GM18520 (cell line): Measurements from ENCODE around the gene OLFM4.

Experiments
- ATAC-seq: cut with Tn5 transposase; IDR thresholded peaks from one replicate; pipeline ENCODE4 v1.9.1; 2021; ENCODE audit not compliant: unreplicated experiment

The OLFM4 gene

DNA sequence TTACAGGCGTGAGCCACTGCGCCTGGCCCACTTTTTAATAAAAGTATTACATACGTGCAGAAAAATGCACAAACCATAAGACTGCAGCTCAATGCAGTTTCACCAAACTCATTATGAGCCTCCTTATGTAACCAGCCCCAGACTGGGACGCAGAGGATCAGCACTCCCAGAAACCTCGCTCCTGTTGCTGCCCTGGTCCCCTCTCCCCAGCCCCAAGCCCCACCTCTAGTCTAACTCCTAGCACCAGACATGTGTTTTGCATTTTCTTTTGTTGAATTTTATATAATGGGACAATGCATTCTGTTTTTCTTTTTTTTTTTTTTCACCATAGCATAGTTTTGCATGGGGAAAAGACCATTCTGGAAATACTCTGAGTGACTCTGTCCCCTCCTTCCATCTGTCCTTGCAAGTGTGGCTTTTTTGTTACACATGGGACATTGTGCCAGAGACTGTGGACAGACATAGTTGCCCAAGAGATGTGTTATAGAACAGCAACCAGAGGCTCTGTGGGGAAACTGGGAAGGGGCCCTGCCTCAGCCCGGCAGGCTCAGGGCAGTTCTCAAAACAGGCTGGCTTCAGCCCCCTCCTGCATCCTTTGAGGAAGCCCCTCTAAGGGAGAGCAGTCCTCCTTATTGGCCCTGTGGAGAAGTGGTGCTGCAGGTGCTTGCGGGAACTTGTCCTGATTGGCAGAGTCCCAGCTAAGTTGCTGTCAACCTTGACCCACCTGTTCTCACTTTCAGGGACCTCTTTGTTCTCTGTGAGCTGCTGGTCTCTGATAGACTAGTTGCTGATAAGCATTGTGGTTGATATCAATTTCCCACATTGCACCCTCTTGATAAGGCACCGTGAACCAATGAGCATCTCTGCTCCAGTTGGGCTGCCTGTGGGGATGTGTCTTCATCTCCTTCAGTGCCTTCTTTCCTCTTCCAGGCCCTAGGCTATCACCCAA, 13.8 kb upstream of the OLFM4 start:
- no peak for ATAC-seq

DNA sequence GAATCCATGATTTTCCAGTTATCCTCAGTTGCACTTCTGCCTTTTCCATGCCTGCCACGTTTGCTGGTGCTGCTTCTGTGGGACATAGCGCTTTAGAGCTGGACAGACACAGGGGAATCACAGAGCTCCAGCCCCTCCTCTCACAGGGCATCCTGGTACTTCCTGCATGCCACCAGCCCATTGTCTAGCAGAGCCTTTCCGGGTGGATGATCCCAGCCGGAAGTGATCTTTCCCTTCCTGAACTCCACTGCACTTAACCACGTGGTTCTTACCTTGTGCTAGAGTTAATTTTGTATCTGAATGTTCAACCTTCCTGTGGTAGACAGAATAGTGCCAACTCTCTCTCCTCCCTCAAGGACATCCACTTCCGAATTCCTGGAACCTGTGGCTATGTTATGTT, 12.6 kb upstream of the OLFM4 start:
- no peak for ATAC-seq

DNA sequence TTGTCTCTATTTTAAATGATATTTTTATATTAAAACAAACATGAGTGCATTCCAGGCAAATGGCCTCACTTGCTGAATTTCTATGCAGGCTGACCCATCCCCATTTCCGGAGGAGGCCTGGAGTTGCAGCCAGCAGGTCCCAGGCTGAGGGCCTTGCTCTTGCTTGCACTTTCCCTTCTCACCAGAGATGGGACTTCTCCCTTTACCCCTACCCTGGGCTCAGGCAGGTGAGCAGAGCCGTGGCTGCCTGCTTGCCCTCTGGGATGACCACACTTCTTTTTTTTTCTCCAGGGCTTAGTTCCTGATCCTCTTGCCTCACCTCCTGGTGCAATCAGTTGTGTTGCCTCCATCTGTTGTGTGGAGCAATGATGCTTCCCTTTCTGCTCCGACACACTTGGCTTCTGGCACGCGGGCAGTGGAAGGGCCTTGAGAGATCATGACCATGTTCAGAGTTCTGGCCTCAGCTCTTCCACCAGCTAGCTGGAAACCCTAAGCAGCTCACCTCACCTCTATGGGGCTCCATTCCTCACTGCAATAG, 11.1 kb upstream of the OLFM4 start:
- no peak for ATAC-seq

DNA sequence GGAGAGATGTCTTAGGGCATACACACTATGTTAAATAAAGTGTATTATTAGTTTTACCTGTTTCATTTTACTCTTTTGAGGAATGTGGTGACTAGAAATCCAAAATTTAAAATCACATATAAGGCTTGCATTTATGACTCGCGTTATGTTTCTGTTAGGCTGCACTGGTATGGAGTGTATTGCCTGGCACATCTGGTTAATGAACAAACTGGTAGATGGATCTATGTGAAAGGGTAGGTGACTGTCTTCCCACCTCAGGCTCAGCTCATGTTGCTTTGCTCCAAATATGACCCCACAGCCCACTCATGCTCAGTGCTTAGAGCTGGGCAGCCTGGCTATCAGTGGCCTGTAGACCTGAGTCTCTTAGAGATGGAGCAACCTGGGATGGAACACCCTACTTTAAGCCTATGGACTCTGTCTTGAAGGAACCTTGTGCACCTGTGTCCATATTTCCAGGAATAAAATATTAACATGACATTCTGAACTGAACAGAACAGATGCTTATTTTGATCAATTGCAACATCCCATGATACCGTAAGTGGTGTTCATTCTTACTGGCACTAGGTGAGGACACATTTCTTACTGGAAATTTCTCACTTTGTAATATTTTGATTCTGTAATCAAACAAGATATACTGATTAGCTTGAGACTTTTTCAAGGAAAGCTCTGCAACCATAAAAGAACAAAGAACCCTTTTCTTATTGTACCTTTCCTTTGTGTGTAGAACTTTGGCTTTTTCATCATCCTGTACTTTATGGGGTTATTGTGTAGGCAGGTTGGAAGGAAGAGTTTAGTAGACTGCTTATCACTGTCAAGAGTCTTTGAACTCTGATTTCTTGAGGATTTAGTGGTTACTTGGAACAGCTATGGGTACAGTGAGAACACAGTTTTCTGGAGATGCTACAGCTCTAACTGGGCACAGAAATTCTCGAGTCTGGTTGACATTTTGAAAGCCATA, 9.6 kb upstream of the OLFM4 start:
- no peak for ATAC-seq

DNA sequence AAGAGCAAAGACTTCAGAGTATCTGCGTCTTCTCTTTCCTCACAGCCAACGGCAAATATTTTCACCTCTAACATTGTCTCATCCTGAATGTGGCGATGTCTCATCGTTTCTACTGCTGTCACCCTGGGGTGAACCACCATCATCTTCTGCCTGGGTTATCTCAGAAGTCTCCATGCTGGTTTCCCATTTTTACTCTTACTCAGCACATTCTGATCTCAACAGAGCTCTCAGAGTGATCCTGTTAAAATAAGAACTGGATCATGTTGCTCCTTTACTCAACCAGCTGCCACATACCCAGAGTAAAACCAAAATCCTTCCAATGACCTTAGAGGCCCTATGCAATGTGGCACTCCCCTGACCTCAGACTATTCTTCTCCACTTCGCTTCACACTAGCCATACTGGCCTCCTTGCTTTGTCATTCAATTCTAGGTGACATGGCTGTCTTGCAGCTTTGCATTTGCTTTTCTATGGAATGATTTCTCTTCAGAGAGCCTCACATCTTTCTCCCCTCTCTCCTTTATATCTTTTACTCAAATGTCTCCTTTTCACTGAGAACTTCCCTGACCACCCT, 7.8 kb upstream of the OLFM4 start:
- ATAC-seq = no peak

DNA sequence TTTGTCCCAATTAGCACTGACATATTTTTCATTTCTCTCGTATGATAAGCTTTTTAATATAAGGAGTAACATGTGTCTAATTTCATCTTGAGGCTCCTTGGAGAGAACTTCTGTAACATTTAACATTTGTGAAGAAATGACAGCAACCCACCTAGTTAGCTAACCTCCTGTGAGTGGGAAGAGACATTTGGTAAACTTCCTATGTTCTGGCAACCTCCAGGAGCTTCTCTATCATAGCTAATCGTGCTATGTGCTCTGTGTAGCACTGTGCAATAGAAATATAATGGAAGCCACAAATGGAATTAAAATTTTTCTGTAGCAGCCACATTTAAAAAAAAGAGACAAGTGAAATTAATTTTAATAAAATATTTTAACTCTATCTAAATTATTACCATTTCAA, 5.4 kb upstream of the OLFM4 start:
- ATAC-seq = no peak

DNA sequence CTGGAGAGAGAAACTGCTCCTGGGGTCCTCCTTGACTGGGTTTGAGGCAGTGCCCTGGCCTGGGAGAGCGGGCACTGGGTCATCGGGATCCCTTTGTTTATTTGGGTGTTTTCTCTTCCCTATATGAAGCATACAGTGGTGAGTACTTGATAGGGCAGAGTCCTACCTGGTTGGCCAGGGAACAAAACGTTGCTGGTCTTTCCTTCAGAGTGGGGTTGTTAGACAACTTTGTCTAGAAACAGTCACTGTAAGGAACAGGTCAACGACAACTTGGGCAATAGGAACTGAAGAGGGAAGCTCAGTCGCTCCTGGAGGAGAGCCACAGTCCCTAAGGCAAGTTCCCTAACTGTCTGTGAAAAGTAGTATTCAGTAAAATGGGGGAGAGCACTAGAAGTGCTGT, 550 bp upstream of the OLFM4 start:
- no peak for ATAC-seq

DNA sequence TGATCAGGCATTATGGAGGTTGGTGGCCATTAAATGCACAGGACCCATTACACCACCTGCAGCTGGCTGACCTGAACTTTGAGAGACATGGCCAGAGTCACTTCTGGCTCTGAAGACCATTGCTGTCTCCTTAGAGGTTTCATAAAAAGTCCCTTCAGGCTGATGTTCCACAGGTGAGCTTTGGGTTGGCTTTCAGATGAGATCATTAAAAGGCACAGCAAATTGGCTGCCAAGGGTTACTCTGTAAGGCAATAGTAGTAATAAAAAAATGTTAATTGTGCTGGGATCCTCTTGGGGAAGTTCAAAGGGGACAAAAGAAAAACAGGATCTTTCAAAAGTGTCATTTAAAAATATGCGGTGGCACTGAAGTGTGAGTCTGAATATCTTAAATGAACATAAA, 4.2 kb downstream of the OLFM4 start:
- ATAC-seq = no peak

DNA sequence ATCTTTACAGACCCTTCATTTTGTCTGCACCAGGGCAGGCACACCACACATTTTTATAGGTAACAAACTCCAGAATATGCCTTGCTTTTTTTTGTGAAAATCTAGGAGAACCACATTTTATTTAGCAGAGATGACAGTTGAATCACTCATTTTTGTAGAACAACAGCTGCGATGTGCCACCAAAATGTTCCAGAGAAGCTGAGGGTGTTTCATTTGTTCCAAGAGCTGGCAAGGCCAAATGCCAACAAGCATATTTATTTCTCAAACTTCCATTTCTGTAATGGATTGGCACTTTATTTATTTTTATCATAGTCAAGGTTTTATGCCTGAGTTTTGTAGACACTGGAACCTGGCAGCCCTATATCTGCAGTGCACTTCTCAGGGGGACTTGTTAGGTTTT, 10.4 kb downstream of the OLFM4 start:
- no peak for ATAC-seq

DNA sequence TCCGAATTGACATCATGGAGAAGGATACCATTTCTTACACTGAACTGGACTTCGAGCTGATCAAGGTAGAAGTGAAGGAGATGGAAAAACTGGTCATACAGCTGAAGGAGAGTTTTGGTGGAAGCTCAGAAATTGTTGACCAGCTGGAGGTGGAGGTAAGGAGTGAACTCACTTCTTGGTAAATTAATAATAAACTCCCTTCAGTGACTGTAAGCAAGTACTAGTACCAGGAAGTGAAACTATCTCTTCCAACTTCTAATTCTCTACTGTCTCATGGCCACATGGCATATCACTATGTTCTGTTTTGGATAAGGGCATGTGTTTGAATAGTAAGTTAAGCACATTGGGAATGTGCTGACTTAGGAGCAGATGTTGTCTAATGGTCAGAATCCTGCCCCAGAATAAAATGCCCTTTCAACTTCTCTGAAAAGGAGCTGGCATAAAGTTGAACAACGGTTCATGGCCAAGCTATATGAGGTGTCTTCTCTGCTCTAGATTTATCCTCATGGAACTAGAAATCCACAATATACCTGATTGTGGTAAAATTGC, 13.4 kb downstream of the OLFM4 start:
- ATAC-seq = no peak

DNA sequence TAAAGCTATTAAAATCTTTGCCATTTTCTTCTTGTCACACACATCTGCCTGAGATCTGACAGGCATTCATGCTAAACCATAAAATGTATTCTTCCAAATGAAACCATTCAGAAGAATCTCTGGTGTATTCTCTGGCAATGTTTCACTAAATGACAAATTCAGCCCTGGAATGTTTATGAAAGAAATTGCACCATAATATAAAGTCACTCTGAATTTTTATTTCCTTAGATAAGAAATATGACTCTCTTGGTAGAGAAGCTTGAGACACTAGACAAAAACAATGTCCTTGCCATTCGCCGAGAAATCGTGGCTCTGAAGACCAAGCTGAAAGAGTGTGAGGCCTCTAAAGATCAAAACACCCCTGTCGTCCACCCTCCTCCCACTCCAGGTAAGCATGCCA, 14.3 kb downstream of the OLFM4 start:
- ATAC-seq = no peak

DNA sequence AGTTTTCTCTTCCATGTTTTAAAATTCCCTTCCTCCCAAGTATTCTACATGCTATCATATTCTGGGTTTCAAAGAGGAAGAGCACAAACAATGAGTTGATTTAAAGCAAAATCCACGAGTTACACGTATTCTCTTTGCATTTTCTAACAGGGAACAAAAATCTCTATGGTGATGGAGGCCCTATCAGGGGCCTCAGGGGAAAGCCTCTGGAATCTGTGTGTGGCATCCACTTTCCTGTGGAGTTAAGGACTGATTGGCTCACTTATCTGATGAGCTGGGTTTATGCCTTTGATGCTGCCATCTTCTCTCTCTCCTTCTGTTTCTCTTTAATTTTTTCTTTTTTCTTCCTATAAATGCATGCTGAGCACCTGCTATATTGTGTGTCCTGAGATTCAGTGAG, 14.8 kb downstream of the OLFM4 start:
- no peak for ATAC-seq

DNA sequence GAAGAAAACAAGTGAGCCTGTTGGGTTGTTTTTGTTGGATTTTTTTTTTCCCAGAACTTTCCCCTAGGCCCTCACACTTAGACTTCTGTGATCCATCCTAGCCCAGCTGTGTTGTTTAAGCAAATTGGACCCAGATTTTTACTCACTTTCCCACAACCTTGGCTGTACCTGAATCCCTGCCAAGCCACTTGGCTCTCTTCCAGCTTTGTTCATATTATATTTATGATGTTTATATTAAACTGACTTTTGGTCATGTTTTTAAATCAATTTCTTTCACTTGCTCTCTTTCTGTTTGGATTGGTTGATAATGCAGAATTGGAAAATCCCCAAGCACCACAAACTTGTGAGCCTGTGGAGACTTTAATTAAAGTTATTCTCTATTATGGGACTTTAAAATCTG, 16.6 kb downstream of the OLFM4 start:
- no peak for ATAC-seq

DNA sequence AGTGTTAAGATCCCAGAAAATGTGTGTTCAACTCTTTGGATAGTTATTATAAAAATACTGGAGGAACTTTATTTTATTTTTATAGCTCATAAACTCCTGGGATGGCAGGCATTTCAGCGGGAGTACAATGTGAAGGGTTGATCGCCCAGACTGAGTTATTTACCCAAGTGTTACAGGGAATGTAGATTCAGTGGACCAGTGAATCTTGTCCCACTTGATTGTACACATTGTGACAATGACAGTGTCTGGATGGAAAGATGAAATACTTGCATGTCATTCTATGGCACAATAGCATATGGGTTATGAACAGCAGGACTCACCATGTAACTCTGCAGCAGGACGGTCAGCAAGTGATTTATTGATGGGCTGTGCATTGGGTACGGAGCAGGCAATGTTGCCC, 20.3 kb downstream of the OLFM4 start:
- ATAC-seq = no peak

DNA sequence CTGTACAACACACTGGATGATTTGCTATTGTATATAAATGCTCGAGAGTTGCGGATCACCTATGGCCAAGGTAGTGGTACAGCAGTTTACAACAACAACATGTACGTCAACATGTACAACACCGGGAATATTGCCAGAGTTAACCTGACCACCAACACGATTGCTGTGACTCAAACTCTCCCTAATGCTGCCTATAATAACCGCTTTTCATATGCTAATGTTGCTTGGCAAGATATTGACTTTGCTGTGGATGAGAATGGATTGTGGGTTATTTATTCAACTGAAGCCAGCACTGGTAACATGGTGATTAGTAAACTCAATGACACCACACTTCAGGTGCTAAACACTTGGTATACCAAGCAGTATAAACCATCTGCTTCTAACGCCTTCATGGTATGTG, 21.5 kb downstream of the OLFM4 start:
- no peak for ATAC-seq

DNA sequence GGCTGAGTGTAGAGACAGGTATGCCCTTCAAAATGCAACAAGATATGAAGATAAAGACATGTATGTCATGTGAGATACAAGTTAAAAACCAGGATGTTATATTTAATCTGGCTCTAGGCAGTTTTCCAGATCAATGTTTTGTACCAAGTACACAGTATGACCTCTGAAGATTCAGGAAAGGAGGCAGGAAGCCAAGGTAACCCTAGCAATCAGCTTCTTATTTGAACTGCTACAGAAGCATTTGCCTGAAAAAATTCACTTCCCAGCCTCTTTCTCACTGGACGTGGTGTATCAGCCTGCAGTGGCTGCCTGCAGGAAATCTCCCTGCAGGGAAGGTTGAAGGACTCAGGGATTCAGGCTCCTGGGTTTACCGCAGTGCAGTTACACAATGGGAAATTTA, 24.1 kb downstream of the OLFM4 start:
- ATAC-seq = no peak

DNA sequence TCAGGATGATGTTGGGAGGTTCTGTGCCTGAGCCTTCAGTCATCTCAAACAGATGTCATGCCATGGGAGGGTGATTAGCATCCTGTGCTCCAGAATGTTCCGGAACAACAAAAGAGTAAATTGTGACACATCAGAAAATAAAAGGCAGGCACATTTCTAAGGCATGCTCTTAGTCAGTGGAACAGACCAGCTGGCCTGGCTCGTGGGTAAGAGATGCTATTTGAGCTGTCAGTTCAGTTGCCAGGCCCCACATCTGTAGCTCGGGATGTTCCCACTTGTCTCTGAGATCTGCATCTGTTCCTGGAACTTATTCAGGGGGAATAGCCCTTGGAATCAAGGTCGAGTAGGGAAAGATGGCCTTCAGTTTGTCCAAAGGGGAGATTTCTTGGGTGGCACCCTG, 26.0 kb downstream of the OLFM4 start:
- ATAC-seq = no peak

DNA sequence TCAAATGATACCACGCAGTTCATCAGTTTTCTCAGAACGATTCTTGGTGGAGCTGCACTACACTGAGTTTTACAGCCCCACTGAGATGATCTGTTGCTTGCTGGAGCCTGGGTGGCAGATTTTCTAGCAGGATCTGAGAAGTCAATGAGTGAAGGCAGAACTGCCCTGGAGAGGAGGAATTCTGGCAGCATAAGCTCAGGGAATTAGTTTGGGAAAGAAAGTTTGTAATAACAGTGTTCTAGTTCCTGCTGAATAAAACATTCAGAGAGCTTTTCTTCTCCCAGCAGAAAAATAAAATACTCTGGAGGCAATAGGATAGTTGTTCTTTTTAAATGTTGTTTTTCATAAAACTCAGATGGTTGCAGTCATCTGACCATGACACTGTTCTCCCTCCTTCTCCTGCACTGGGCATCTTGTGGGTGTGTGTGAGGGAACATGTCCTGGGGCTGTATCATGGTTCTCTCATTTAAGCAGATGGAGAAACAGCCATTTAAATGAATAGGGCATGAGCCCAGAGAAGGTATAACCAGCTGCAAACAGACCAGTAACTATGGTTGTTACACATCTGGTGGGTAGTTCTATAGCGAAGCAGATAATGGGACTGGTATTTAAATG, 29.6 kb downstream of the OLFM4 start:
- ATAC-seq = no peak

DNA sequence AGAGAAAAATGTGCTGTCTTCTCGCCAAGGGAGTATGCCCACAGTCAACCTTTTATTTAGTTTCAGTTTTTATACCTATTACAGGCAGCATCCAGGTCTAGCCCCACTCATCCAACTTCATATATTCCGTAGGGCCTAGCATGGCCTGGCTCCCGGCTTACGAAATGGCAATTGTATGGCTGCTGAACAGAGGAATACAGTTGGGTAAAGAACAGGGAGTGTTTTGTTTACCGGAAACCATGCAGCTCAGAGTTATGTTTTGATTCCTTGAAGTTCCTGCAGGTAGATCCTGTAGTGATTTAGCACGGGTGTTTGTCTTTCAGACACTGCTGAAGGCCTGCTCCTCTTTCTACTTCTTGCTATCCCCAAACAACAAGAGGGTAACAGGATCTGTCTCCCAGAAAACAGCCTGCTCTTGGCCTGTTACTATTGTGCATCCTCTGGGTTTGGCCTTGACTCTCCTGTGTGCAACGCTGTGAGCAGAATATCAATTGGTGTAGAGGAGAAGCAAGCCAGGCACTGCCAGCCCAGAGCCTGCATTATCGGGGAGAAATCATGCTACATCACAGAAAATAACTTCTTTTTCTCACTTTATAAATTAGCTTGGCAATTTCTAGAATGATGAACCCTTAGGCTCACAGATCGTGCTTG, 32.4 kb downstream of the OLFM4 start:
- ATAC-seq = no peak

DNA sequence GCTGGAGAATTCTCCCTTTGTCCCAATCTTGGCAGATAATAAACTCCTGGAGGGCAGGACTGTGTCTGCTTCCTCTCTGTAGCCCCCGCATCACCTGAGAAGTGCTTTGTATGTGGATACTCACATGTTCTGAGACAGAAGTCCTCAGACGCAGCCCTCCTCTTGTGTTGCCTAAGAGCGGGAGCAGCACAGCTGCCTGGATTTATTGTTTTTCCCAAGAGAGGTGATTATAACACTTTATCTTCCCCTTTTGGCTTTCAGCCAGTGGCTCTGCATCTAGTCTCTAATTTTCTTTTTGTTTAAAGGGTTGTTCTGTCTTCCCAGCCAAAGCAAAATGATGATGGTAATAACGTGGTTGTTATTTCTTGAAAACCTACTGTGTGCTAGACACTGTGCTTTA, 36.1 kb downstream of the OLFM4 start:
- no peak for ATAC-seq
